Adipocyte (in vitro differentiated cells): Measurements from ENCODE around the gene HDAC5.
A peak's percentile ranks its signal among the peaks of the same experiment; 100 is the strongest.

Experiments used
- DNase-seq: peaks from one replicate; pipeline ENCODE4 v3.0.0-alpha.2; 2015; ENCODE audit warnings: low read depth
- H3K27me3 ChIP-seq: replicated peaks from 2 replicates; pipeline ENCODE4 v1.7.0; 2013; ENCODE audit warnings: mild to moderate bottlenecking, low read length, moderate library complexity; ENCODE audit not compliant: control insufficient read depth, insufficient read depth
- H3K36me3 ChIP-seq: 2 replicates; pipeline ENCODE4 v1.7.0; 2013; ENCODE audit warnings: low read length, mild to moderate bottlenecking, moderate library complexity; ENCODE audit not compliant: control insufficient read depth, insufficient read depth, severe bottlenecking
- H3K4me1 ChIP-seq: 2 replicates; pipeline ENCODE4 v1.7.0; 2013; ENCODE audit warnings: mild to moderate bottlenecking, low read length, moderate library complexity; ENCODE audit not compliant: control insufficient read depth, insufficient read depth
- H3K4me3 ChIP-seq: 2 replicates; pipeline ENCODE4 v1.7.0; 2013; ENCODE audit warnings: mild to moderate bottlenecking, low read length, moderate library complexity
- H3K9ac ChIP-seq: 2 replicates; pipeline ENCODE4 v1.7.0; 2013; ENCODE audit warnings: mild to moderate bottlenecking, low read length, moderate library complexity
- H3K9me3 ChIP-seq: 2 replicates; pipeline ENCODE4 v1.7.0; 2013; ENCODE audit warnings: mild to moderate bottlenecking, low read length, moderate library complexity; ENCODE audit not compliant: control insufficient read depth

Gene HDAC5

GRCh38 chr17:44070455-44071197 is 52.8 kb downstream of the HDAC5 start, which contains the start of gene G6PC3:
TSS of gene G6PC3 (plus strand) at chr17:44070735. CDS start at chr17:44070966, 231 bp downstream.
- Histone ChIP-seq H3K9me3 (no peaks in the 10 kb centered on the region), H3K4me3 (peak within 1 kb of the TSS; percentile 84), H3K9ac (peak within 1 kb of the TSS; percentile 91), H3K4me1 (peaks cover 18% of the 10 kb centered on the region), H3K27me3 (no peaks in the 10 kb centered on the region), H3K36me3 (peaks cover 17% of the 10 kb centered on the region)
- peak; percentile 99 for DNase-seq

- Histone ChIP-seq H3K9me3 (no peaks in the 10 kb centered on the region), H3K9ac (peak overlapping the region; percentile 91), H3K4me1 (peaks cover 18% of the 10 kb centered on the region), H3K4me3 (peak overlapping the region; percentile 84), H3K36me3 (peaks cover 10% of the 10 kb centered on the region), H3K27me3 (no peaks in the 10 kb centered on the region)
- DNase-seq: peak; percentile 36
Measured at GRCh38 chr17:44069974-44070454, 53.4 kb downstream of the HDAC5 start.

GRCh38 chr17:44067545-44067940 is 55.9 kb downstream of the HDAC5 start:
- no peaks in the 10 kb centered on the region for H3K9me3 ChIP-seq
- DNase-seq: no peak
- no peaks in the 10 kb centered on the region for H3K27me3 ChIP-seq
- H3K9ac ChIP-seq: peak overlapping the region; percentile 92
- H3K4me3 ChIP-seq: no peak overlapping the region
- H3K36me3 ChIP-seq: peaks cover 13% of the 10 kb centered on the region
- peaks cover 18% of the 10 kb centered on the region for H3K4me1 ChIP-seq

- peaks cover 18% of the 10 kb centered on the region for H3K36me3 ChIP-seq
- peak within 1 kb of the TSS; percentile 81 for H3K4me3 ChIP-seq
- H3K9me3 ChIP-seq: no peaks in the 10 kb centered on the region
- H3K4me1 ChIP-seq: peaks cover 14% of the 10 kb centered on the region
- peak; percentile 96 for DNase-seq
- peak within 1 kb of the TSS; percentile 92 for H3K9ac ChIP-seq
- H3K27me3 ChIP-seq: no peaks in the 10 kb centered on the region
Measured at GRCh38 chr17:44066204-44066930, 57.1 kb downstream of the HDAC5 start, which contains the start of gene LSM12. TSS of gene LSM12 (minus strand) at chr17:44066671. CDS start at chr17:44066587, 84 bp downstream.

GRCh38 chr17:44065668-44066203 is 57.7 kb downstream of the HDAC5 start:
- Histone ChIP-seq H3K36me3 (peaks cover 20% of the 10 kb centered on the region), H3K4me3 (peak overlapping the region; percentile 81), H3K27me3 (no peaks in the 10 kb centered on the region), H3K9ac (peak overlapping the region; percentile 92), H3K9me3 (no peaks in the 10 kb centered on the region), H3K4me1 (peaks cover 13% of the 10 kb centered on the region)
- peak; percentile 39 for DNase-seq

GRCh38 chr17:44063704-44064639 is 59.5 kb downstream of the HDAC5 start:
- Histone ChIP-seq H3K27me3 (no peaks in the 10 kb centered on the region), H3K4me3 (no peak overlapping the region), H3K36me3 (peaks cover 35% of the 10 kb centered on the region), H3K9me3 (no peaks in the 10 kb centered on the region), H3K9ac (no peak overlapping the region), H3K4me1 (peaks cover 8% of the 10 kb centered on the region)
- no peak for DNase-seq

GRCh38 chr17:44062871-44063270 is 60.6 kb downstream of the HDAC5 start:
- H3K9ac ChIP-seq: no peak overlapping the region

GRCh38 chr17:44061446-44061845 is 62.0 kb downstream of the HDAC5 start:
- no peak overlapping the region for H3K4me3 ChIP-seq
- DNase-seq: peak; percentile 28
- peaks cover 48% of the 10 kb centered on the region for H3K36me3 ChIP-seq
- H3K4me1 ChIP-seq: peaks cover 5% of the 10 kb centered on the region
- H3K9ac ChIP-seq: no peak overlapping the region
- H3K27me3 ChIP-seq: no peaks in the 10 kb centered on the region
- no peaks in the 10 kb centered on the region for H3K9me3 ChIP-seq

More at GRCh38 chr17:44062871-44063270, 60.6 kb downstream of the HDAC5 start:
- Histone ChIP-seq H3K36me3 (peaks cover 44% of the 10 kb centered on the region), H3K27me3 (no peaks in the 10 kb centered on the region), H3K4me1 (peaks cover 8% of the 10 kb centered on the region), H3K4me3 (no peak overlapping the region), H3K9me3 (no peaks in the 10 kb centered on the region)
- DNase-seq: no peak

GRCh38 chr17:44059101-44059892 is 64.1 kb downstream of the HDAC5 start:
- H3K36me3 ChIP-seq: peaks cover 59% of the 10 kb centered on the region
- no peak overlapping the region for H3K9ac ChIP-seq
- H3K4me1 ChIP-seq: peaks cover 5% of the 10 kb centered on the region
- H3K4me3 ChIP-seq: no peak overlapping the region
- no peak for DNase-seq
- no peaks in the 10 kb centered on the region for H3K27me3 ChIP-seq
- H3K9me3 ChIP-seq: no peaks in the 10 kb centered on the region
